PC-9 (cell line): ENCODE measurements around the gene DISC1. TPM values are rescaled to one million over a fixed set of nuclear protein-coding genes. Genes with fewer than 3 reads are reported as not detected.
"Not testable (repeated sequence)": the region's sequence is repeated elsewhere in the genome, so short reads cannot be mapped to it uniquely, and the experiment has no call there.

Experiments used
- BruUV-seq: library from RNA; stranded (reverse); fragments of 400-500 nt; replicated peaks from 2 replicates; lab custom pipeline; 2021; lab: Mats Ljungman, UMichigan
- CTCF ChIA-PET: fragments of 300-600 bp; sonication (Branson Sonifier 250); formaldehyde crosslinking; loops from one replicate; lab custom pipeline; 2022; ENCODE audit warnings: antibody characterized with exemption; lab: Charles Lee
- POLR2A ChIA-PET: fragments of 300-600 bp; sonication (Branson Sonifier 250); formaldehyde crosslinking; loops from one replicate; lab custom pipeline; 2022; ENCODE audit warnings: antibody characterized with exemption; ENCODE audit not compliant: unreplicated experiment; lab: Charles Lee
- DNase-seq, 2 experiments: peaks; one replicate each; pipeline versions ENCODE4 v3.0.0 to v3.0.0-alpha.2; 2015 to 2022; ENCODE audit warnings: mixed read lengths in 1 of 2
- H2AFZ ChIP-seq: fragments of 200-600 bp; sonication (generic); 2 replicates; pipeline ENCODE4 v1.8.1; 2017; ENCODE audit warnings: antibody characterized with exemption
- H3F3A ChIP-seq: fragments of 200-600 bp; sonication (generic); 2 replicates; pipeline ENCODE4 v1.8.1; 2017; ENCODE audit warnings: antibody characterized with exemption, mild to moderate bottlenecking, low read depth; ENCODE audit not compliant: insufficient read depth
- H3K27ac ChIP-seq: fragments of 200-600 bp; sonication (generic); 2 replicates; pipeline ENCODE4 v1.6.1; 2016; ENCODE audit warnings: mixed run types
- H3K27me3 ChIP-seq: fragments of 200-600 bp; sonication (generic); 2 replicates; pipeline ENCODE4 v1.6.1; 2016; ENCODE audit warnings: low read depth, mixed run types; ENCODE audit not compliant: insufficient read depth
- H3K36me3 ChIP-seq: fragments of 200-600 bp; sonication (generic); 2 replicates; pipeline ENCODE4 v1.6.1; 2016; ENCODE audit warnings: low read depth, mixed run types
- H3K4me1 ChIP-seq: fragments of 200-600 bp; sonication (generic); replicated peaks from 2 replicates; pipeline ENCODE4 v1.6.1; 2016; ENCODE audit warnings: mixed run types; ENCODE audit not compliant: insufficient read depth
- H3K4me2 ChIP-seq: fragments of 200-600 bp; sonication (generic); 2 replicates; pipeline ENCODE4 v1.6.1; 2017; ENCODE audit warnings: mixed run types
- H3K4me3 ChIP-seq: fragments of 200-600 bp; sonication (generic); 2 replicates; pipeline ENCODE4 v1.6.1; 2016; ENCODE audit warnings: mixed run types
- H3K79me2 ChIP-seq: fragments of 200-600 bp; sonication (generic); 2 replicates; pipeline ENCODE4 v1.6.1; 2017; ENCODE audit warnings: low read depth, mixed run types
- H3K9me2 ChIP-seq: fragments of 200-600 bp; sonication (generic); 2 replicates; pipeline ENCODE4 v1.8.1; 2017; ENCODE audit warnings: mild to moderate bottlenecking; ENCODE audit not compliant: insufficient read depth
- H3K9me3 ChIP-seq: fragments of 200-600 bp; sonication (generic); 2 replicates; pipeline ENCODE4 v1.8.1; 2016; ENCODE audit warnings: low read depth; ENCODE audit not compliant: insufficient read depth
- H4K20me1 ChIP-seq: fragments of 200-600 bp; sonication (generic); 2 replicates; pipeline ENCODE4 v1.8.1; 2017; ENCODE audit not compliant: insufficient read depth
- CTCF ChIP-seq: fragments of 200-600 bp; sonication (generic); conservative IDR thresholded peaks from 2 replicates; pipeline ENCODE4 v1.6.1; 2017; ENCODE audit warnings: mixed run types, antibody characterized with exemption, mild to moderate bottlenecking, moderate library complexity
- EZH2 ChIP-seq: fragments of 200-600 bp; sonication (generic); IDR thresholded peaks from 2 replicates; pipeline ENCODE4 v1.8.0; 2017; ENCODE audit warnings: antibody characterized with exemption, low read depth
- intact Hi-C: fragments of 100-400 bp; cut with micrococcal nuclease; formaldehyde crosslinking; loops from one replicate; pipeline ENCODE4 v1.10.0; 2022; ENCODE audit not compliant: unreplicated experiment
- total RNA-seq: library from RNA; stranded (reverse); gene quantifications from 2 replicates; pipeline ENCODE4 v1.2.3, GENCODE V29; 2021

DISC1 gene
- total RNA-seq, 1 experiment from 2014 or later = 7.4 TPM

GRCh38 chr1:231727171-231727570 lies 100.6 kb downstream of the DISC1 start:
- Histone ChIP-seq H3K27ac (no peak overlapping the region), H3K9me3 (no peaks in the 10 kb centered on the region), H3K36me3 (no peaks in the 10 kb centered on the region), H3K79me2 (no peaks in the 10 kb centered on the region), H3F3A (no peaks in the 10 kb centered on the region), H3K9me2 (no peaks in the 10 kb centered on the region), H4K20me1 (no peaks in the 10 kb centered on the region), H3K4me1 (no peaks in the 10 kb centered on the region), H2AFZ (no peak overlapping the region), H3K27me3 (no peaks in the 10 kb centered on the region), H3K4me2 (no peak overlapping the region), H3K4me3 (no peak overlapping the region)
- ChIA-PET POLR2A (no interaction called here), CTCF (no interaction called here)
- intact Hi-C loops = no loop called here
- BruUV-seq = no TSS peak
- TF ChIP-seq EZH2 (no peak), CTCF (no peak)
- no peak for DNase-seq

DNA sequence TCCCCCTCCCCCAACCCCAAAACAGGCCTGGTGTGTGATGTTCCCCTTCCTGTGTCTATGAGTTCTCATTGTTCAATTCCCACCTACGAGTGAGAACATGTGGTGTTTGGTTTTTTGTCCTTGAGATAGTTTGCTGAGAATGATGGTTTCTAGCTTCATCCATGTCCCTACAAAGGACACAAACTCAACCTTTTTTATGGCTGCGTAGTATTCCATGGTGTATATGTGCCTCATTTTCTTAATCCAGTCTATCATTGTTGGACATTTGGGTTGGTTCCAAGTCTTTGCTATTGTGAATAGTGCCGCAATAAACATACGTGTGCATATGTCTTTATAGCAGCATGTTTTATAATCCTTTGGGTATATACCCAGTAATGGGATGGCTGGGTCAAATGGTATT lies 102.4 kb downstream of the DISC1 start:
- POLR2A ChIA-PET, H3K9me2 ChIP-seq, H3K27ac ChIP-seq, BruUV-seq, H3K27me3 ChIP-seq, H3K4me2 ChIP-seq, H3K9me3 ChIP-seq, H2AFZ ChIP-seq, H3K79me2 ChIP-seq, H3K4me1 ChIP-seq, CTCF ChIA-PET, H3K4me3 ChIP-seq, H3K36me3 ChIP-seq, DNase-seq, intact Hi-C loops, H4K20me1 ChIP-seq, H3F3A ChIP-seq: not testable (repeated sequence)

- no peak for DNase-seq
- H3K9me2 ChIP-seq = no peaks in the 10 kb centered on the region
- no peaks in the 10 kb centered on the region for H3F3A ChIP-seq
- ChIA-PET POLR2A (no interaction called here), CTCF (no interaction called here)
- H3K27me3 ChIP-seq = no peaks in the 10 kb centered on the region
- H3K36me3 ChIP-seq = no peaks in the 10 kb centered on the region
- H3K4me2 ChIP-seq = no peak overlapping the region
- TF ChIP-seq CTCF (no peak), EZH2 (no peak)
- no peaks in the 10 kb centered on the region for H3K79me2 ChIP-seq
- BruUV-seq = no TSS peak
- H4K20me1 ChIP-seq = no peaks in the 10 kb centered on the region
- H3K4me3 ChIP-seq = no peak overlapping the region
- H2AFZ ChIP-seq = no peak overlapping the region
- no peak overlapping the region for H3K27ac ChIP-seq
- intact Hi-C loops = no loop called here
- H3K4me1 ChIP-seq = no peaks in the 10 kb centered on the region
- H3K9me3 ChIP-seq = no peaks in the 10 kb centered on the region
Observed at GRCh38 chr1:231729544-231729943, 103.0 kb downstream of the DISC1 start.

- H3K27ac ChIP-seq = no peak overlapping the region
- H3F3A ChIP-seq = no peaks in the 10 kb centered on the region
- no peak overlapping the region for H3K4me2 ChIP-seq
- H3K4me1 ChIP-seq = no peaks in the 10 kb centered on the region
- H4K20me1 ChIP-seq = no peaks in the 10 kb centered on the region
- H3K4me3 ChIP-seq = no peak overlapping the region
- no peaks in the 10 kb centered on the region for H3K79me2 ChIP-seq
- H2AFZ ChIP-seq = no peak overlapping the region
- ChIA-PET CTCF (interaction anchor here (0.6 kb wide), 1 partner anchor 41 kb away, joined by 3 read pairs; no protein-coding TSS in a partner anchor), POLR2A (interaction anchor here (0.6 kb wide), 1 partner anchor 991 kb away, joined by 3 read pairs; no protein-coding TSS in a partner anchor)
- H3K36me3 ChIP-seq = no peaks in the 10 kb centered on the region
- no peaks in the 10 kb centered on the region for H3K9me3 ChIP-seq
- DNase-seq = no peak
- H3K9me2 ChIP-seq = no peaks in the 10 kb centered on the region
- BruUV-seq = no TSS peak
- intact Hi-C loops = no loop called here
- H3K27me3 ChIP-seq = no peaks in the 10 kb centered on the region
- no peak for TF ChIP-seq EZH2
- TF ChIP-seq CTCF = no peak
Observed at GRCh38 chr1:231731268-231731667, 104.7 kb downstream of the DISC1 start.
